ENCODE measurements around the gene DISC1. TPM values are rescaled to one million over a fixed set of nuclear protein-coding genes. Genes with fewer than 3 reads are reported as not detected.

Gene DISC1
- total RNA-seq, 1 experiment from 2014 or later = 1.8 TPM

DNA sequence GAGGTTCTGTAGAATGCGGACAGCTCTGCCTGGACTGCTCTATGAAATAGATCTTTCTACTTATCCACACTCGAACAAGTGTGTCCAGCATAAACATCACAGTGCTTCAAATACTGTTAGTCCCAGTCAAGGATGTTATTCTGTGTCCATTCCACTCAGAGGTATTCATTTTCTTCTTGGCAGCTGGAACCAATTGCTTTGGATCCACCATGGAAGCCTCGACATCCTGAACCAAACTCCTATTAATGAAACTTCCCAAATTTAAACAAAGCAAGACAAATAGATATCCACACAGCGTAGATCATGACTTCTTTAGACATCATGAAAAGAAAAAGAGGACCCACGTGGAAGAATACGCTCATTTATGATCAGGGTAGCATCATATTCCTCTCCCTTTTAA lies 95.8 kb downstream of the DISC1 start:
- Histone ChIP-seq H3K36me3 (ENCODE audit: insufficient read depth, low read length, poor library complexity, severe bottlenecking) (no peaks in the 10 kb centered on the region), H3K9me3 (ENCODE audit: low read depth, low read length, poor library complexity, severe bottlenecking) (no peaks in the 10 kb centered on the region), H3K27ac (ENCODE audit: low read depth, low read length, poor library complexity, severe bottlenecking) (no peak overlapping the region), H3K4me3 (ENCODE audit: low read depth, low read length, poor library complexity, severe bottlenecking) (no peak overlapping the region), H3K27me3 (replicated peaks; ENCODE audit: insufficient read depth, low read depth, low read length, poor library complexity) (no peaks in the 10 kb centered on the region), H3K4me1 (ENCODE audit: insufficient read depth, low read length, poor library complexity, severe bottlenecking) (no peaks in the 10 kb centered on the region)
- no TSS peak for BruUV-seq (replicated peaks)
- no peak for DNase-seq (ENCODE audit: low spot score)
- TF ChIP-seq, protein P1, sequence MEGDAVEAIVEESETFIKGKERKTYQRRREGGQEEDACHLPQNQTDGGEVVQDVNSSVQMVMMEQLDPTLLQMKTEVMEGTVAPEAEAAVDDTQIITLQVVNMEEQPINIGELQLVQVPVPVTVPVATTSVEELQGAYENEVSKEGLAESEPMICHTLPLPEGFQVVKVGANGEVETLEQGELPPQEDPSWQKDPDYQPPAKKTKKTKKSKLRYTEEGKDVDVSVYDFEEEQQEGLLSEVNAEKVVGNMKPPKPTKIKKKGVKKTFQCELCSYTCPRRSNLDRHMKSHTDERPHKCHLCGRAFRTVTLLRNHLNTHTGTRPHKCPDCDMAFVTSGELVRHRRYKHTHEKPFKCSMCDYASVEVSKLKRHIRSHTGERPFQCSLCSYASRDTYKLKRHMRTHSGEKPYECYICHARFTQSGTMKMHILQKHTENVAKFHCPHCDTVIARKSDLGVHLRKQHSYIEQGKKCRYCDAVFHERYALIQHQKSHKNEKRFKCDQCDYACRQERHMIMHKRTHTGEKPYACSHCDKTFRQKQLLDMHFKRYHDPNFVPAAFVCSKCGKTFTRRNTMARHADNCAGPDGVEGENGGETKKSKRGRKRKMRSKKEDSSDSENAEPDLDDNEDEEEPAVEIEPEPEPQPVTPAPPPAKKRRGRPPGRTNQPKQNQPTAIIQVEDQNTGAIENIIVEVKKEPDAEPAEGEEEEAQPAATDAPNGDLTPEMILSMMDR (conservative IDR thresholded peaks at IDR 0.05; ENCODE audit: low read depth, low read length) = no peak
- TF ChIP-seq EZH2 (IDR thresholded peaks at IDR 0.05; ENCODE audit: borderline replicate concordance, low read depth, low read length, poor library complexity, severe bottlenecking) = no peak
- CTCF ChIA-PET = no interaction called here
- intact Hi-C loops (cut with micrococcal nuclease; ENCODE audit: unreplicated experiment) = no loop called here
- POLR2A ChIA-PET (ENCODE audit: low non-redundant PET) = no interaction called here

DNA sequence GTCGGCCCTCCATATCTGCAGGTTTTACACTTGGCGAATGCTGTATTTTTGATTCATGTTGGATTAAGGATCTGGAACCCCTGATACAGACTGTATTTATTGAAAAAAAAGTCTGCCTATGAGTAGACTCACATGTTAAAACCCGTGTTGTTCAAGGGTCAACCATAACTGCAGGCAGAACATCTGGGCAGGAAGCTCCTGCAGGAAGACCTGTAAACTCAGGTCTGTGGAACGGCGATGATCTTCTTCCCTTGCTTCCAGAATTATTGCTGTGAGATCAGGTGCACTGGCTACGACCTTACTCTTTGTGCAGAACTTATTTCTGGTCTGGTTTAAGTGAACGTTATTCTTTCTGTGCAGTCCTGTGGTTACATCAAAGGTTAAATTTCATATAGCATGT lies 96.6 kb downstream of the DISC1 start:
- TF ChIP-seq EZH2 (IDR thresholded peaks at IDR 0.05; ENCODE audit: borderline replicate concordance, low read depth, low read length, poor library complexity, severe bottlenecking) = no peak
- TF ChIP-seq, protein P1 (conservative IDR thresholded peaks at IDR 0.05; ENCODE audit: low read depth, low read length) = no peak
- intact Hi-C loops (cut with micrococcal nuclease; ENCODE audit: unreplicated experiment) = no loop called here
- Histone ChIP-seq H3K27ac (ENCODE audit: low read depth, low read length, poor library complexity, severe bottlenecking) (no peak overlapping the region), H3K4me1 (ENCODE audit: insufficient read depth, low read length, poor library complexity, severe bottlenecking) (no peaks in the 10 kb centered on the region), H3K9me3 (ENCODE audit: low read depth, low read length, poor library complexity, severe bottlenecking) (no peaks in the 10 kb centered on the region), H3K27me3 (replicated peaks; ENCODE audit: insufficient read depth, low read depth, low read length, poor library complexity) (no peaks in the 10 kb centered on the region), H3K4me3 (ENCODE audit: low read depth, low read length, poor library complexity, severe bottlenecking) (no peak overlapping the region), H3K36me3 (ENCODE audit: insufficient read depth, low read length, poor library complexity, severe bottlenecking) (no peaks in the 10 kb centered on the region)
- no peak for DNase-seq (ENCODE audit: low spot score)
- ChIA-PET POLR2A (ENCODE audit: low non-redundant PET) (no interaction called here), CTCF (no interaction called here)
- no TSS peak for BruUV-seq (replicated peaks)

DNA sequence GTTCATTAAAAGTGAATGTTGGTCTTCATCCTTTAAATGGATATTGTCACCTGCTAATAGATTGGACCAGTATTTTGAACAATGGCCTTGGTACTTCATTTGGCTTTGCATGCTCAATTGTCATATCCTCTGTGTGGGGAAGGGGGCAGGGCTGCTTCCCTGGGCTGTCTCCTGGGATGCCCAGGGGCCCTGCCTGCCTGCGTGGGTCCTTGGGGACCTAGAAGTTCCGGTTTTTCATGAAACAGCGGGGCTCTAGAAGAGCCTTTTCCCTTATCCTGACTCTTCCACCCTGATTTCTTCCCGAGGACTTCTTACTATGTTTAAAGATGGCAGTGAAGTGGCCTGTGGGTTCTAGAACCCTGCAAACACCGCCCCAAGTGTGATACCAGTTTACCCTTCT lies 97.5 kb downstream of the DISC1 start:
- ChIA-PET POLR2A (ENCODE audit: low non-redundant PET) (no interaction called here), CTCF (no interaction called here)
- Histone ChIP-seq H3K27ac (ENCODE audit: low read depth, low read length, poor library complexity, severe bottlenecking) (no peak overlapping the region), H3K9me3 (ENCODE audit: low read depth, low read length, poor library complexity, severe bottlenecking) (no peaks in the 10 kb centered on the region), H3K4me1 (ENCODE audit: insufficient read depth, low read length, poor library complexity, severe bottlenecking) (no peaks in the 10 kb centered on the region), H3K27me3 (replicated peaks; ENCODE audit: insufficient read depth, low read depth, low read length, poor library complexity) (no peaks in the 10 kb centered on the region), H3K4me3 (ENCODE audit: low read depth, low read length, poor library complexity, severe bottlenecking) (no peak overlapping the region), H3K36me3 (ENCODE audit: insufficient read depth, low read length, poor library complexity, severe bottlenecking) (no peaks in the 10 kb centered on the region)
- intact Hi-C loops (cut with micrococcal nuclease; ENCODE audit: unreplicated experiment) = no loop called here
- no TSS peak for BruUV-seq (replicated peaks)
- DNase-seq (ENCODE audit: low spot score) = no peak
- no peak for TF ChIP-seq EZH2 (IDR thresholded peaks at IDR 0.05; ENCODE audit: borderline replicate concordance, low read depth, low read length, poor library complexity, severe bottlenecking)
- TF ChIP-seq, protein P1 (conservative IDR thresholded peaks at IDR 0.05; ENCODE audit: low read depth, low read length) = no peak
